ENCODE results near the gene PSIP1. TPM values are rescaled to one million over a fixed set of nuclear protein-coding genes. Genes with fewer than 3 reads are reported as not detected.

Gene PSIP1
- total and polyA plus RNA-seq, 2 experiments from 2014 or later: 36.9 to 58.0 TPM

DNA sequence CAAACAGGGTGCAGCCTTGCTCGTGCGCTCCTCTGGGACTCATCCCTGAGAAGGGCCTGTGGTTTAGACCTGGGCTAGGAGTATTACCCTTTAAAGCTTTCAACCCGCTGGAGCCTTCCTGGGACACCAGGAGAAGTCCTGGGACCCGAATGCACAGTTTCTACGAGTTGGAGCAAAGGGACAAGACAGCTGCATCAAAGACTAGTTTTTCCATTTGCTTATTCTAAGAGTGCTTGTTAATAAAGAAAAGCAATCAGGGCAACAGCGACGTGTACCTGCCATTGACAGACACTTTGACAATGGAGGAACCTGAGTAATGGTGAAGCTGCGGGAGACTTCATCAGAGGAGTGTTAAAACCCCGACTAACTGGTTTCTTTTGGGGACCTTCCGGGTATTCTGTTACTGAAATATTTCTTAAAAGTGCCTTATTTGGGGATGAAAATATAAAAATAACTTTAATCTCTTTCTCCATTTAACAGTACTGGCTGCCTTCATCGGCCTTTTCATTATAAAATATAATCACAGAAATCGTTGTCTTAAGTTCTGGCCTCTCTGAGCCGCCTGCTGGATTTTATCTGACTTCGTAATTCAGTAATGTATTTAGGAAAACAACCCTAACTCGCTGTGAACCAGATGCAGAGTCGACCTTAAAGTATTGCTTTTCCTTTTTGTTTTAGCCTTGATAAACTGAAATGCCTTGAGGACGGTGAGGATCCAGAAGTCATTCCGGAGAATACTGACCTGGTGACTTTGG is 87.4 kb downstream of the PSIP1 start:
- H3K9ac ChIP-seq: peak overlapping the region; percentile 94
- peak overlapping the region; percentile 95 for H3K4me3 ChIP-seq
- peaks cover 3% of the 10 kb centered on the region; the same call in 1 of the 2 replicates for H4K20me1 ChIP-seq (ENCODE audit: insufficient read depth)
- H3K27ac ChIP-seq: peak overlapping the region; percentile 84
- H3K79me2 ChIP-seq (ENCODE audit: insufficient read depth): peaks cover 58% of the 10 kb centered on the region
- H3K9me3 ChIP-seq (ENCODE audit: low read depth): no peaks in the 10 kb centered on the region
- no peaks in the 10 kb centered on the region for H3K27me3 ChIP-seq (replicated peaks; ENCODE audit: insufficient read depth)
- peaks cover 18% of the 10 kb centered on the region; the same call in 1 of the 2 replicates for H3K36me3 ChIP-seq (ENCODE audit: low read depth)
- peak; percentile 77 for DNase-seq
- 0% methylated on average over 18 of the region's 18 CpGs for WGBS, 2 experiments (ENCODE audit: low coverage in 1 of 2, low lambda C conversion rate in 2 of 2, missing lambda C conversion rate in 2 of 2)
- no peaks in the 10 kb centered on the region for H3F3A ChIP-seq (ENCODE audit: insufficient read depth)
- TF ChIP-seq EZH2 (IDR thresholded peaks at IDR 0.05; ENCODE audit: insufficient read depth, poor library complexity, severe bottlenecking) (no peak), EZH2phosphoT487 (IDR thresholded peaks at IDR 0.05; ENCODE audit: insufficient read depth, low read depth) (no peak)
- peaks cover 15% of the 10 kb centered on the region for H3K4me1 ChIP-seq (ENCODE audit: insufficient read depth)
- peak overlapping the region; percentile 97 for H3K4me2 ChIP-seq (ENCODE audit: unreplicated experiment)
- H3K9me2 ChIP-seq (ENCODE audit: insufficient read depth): no peaks in the 10 kb centered on the region
- in situ Hi-C loops (cut with MboI): no loop called here
- peak overlapping the region; percentile 98 for H2AFZ ChIP-seq

DNA sequence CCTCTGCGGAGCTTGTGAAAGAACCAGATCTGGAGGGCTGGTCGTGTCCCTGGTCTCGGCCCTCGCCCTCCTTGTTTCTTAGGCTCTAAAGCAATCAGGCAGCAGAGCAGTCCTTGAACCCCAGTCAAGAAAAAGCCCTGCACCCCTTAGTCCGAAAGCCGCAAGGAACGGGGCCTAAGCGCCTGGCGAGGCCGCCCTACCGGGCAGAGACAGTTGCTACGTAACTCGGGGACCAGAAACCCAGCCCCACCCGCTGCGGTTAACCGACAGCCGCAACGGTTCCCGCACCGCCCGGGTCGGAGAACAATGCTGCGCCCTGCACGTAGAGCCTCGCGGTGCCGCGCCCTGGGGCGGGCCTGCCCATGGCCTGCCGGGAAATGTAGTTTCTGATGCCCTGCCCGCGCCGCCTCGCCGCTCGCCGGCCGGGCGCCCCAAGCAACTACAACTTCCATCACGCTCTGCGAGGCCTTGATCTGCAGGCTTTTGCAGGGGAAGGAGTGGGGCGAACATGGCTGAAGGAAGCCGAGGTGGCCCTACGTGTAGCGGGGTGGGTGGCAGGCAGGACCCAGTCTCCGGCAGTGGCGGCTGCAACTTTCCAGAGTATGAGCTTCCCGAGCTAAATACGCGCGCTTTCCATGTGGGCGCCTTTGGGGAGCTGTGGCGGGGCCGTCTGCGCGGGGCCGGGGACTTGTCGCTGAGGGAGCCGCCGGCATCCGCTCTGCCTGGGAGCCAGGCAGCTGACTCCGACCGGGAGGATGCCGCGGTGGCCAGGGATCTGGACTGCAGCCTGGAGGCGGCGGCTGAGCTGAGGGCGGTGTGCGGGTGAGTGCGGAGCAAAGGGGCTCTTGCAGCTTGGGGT is 88.2 kb downstream of the PSIP1 start, which contains the start of gene SNAPC3:
Gene SNAPC3, plus strand, starts transcription at position 505 of the 859 bp plus-strand sequence. Its CDS starts 4 bp downstream, at position 509.
- Histone ChIP-seq H2AFZ (peak within 1 kb of the TSS; percentile 98), H3K79me2 (ENCODE audit: insufficient read depth) (peaks cover 50% of the 10 kb centered on the region), H3K4me2 (ENCODE audit: unreplicated experiment) (peak within 1 kb of the TSS; percentile 97), H3K4me1 (ENCODE audit: insufficient read depth) (peaks cover 15% of the 10 kb centered on the region), H3K9me2 (ENCODE audit: insufficient read depth) (no peaks in the 10 kb centered on the region), H3K4me3 (peak within 1 kb of the TSS; percentile 95), H3K27ac (peak within 1 kb of the TSS; percentile 84), H3K36me3 (ENCODE audit: low read depth) (peaks cover 17% of the 10 kb centered on the region; the same call in 1 of the 2 replicates), H3K27me3 (replicated peaks; ENCODE audit: insufficient read depth) (no peaks in the 10 kb centered on the region), H3F3A (ENCODE audit: insufficient read depth) (no peaks in the 10 kb centered on the region), H3K9ac (peak within 1 kb of the TSS; percentile 94), H4K20me1 (ENCODE audit: insufficient read depth) (peaks cover 3% of the 10 kb centered on the region; the same call in 1 of the 2 replicates), H3K9me3 (ENCODE audit: low read depth) (no peaks in the 10 kb centered on the region)
- TF ChIP-seq EZH2phosphoT487 (IDR thresholded peaks at IDR 0.05; ENCODE audit: insufficient read depth, low read depth): no peak
- TF ChIP-seq EZH2 (IDR thresholded peaks at IDR 0.05; ENCODE audit: insufficient read depth, poor library complexity, severe bottlenecking): no peak
- WGBS, 2 experiments (ENCODE audit: low coverage in 1 of 2, low lambda C conversion rate in 2 of 2, missing lambda C conversion rate in 2 of 2): 1% methylated on average over 68 to 69 of the region's 70 CpGs
- in situ Hi-C loops (cut with MboI): no loop called here
- peak; percentile 97 for DNase-seq

DNA sequence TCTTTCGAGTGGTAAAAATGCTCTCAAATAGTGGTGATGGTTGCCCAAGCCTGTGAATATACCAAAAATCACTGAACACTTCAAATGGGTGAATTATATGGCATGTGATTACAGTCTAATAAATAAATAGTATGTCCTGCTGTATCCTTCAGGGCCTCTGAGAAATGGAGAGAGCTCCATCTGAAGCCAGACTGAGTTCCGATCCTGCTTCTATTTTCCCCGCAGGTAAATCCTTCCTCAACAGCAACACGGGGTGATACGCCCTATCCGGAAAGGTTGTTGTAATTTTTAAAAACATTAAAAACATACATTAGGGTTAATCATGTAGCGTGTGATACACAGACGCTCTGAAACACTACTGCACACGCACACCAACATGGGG is 88.8 kb downstream of the PSIP1 start:
- no peak for DNase-seq
- H3K9me3 ChIP-seq (ENCODE audit: low read depth): no peaks in the 10 kb centered on the region
- no peaks in the 10 kb centered on the region for H3K27me3 ChIP-seq (replicated peaks; ENCODE audit: insufficient read depth)
- peak overlapping the region; percentile 97 for H3K4me2 ChIP-seq (ENCODE audit: unreplicated experiment)
- peak overlapping the region; percentile 84 for H3K27ac ChIP-seq
- peaks cover 3% of the 10 kb centered on the region; the same call in 1 of the 2 replicates for H4K20me1 ChIP-seq (ENCODE audit: insufficient read depth)
- peak overlapping the region; percentile 98 for H2AFZ ChIP-seq
- H3F3A ChIP-seq (ENCODE audit: insufficient read depth): no peaks in the 10 kb centered on the region
- H3K4me1 ChIP-seq (ENCODE audit: insufficient read depth): peaks cover 15% of the 10 kb centered on the region
- peaks cover 11% of the 10 kb centered on the region; the same call in 1 of the 2 replicates for H3K36me3 ChIP-seq (ENCODE audit: low read depth)
- 13 to 19% methylated on average over 9 of the region's 9 CpGs for WGBS, 2 experiments (ENCODE audit: low coverage in 1 of 2, low lambda C conversion rate in 2 of 2, missing lambda C conversion rate in 2 of 2)
- peak overlapping the region; percentile 95 for H3K4me3 ChIP-seq
- H3K79me2 ChIP-seq (ENCODE audit: insufficient read depth): peaks cover 43% of the 10 kb centered on the region
- TF ChIP-seq EZH2phosphoT487 (IDR thresholded peaks at IDR 0.05; ENCODE audit: insufficient read depth, low read depth) (no peak), EZH2 (IDR thresholded peaks at IDR 0.05; ENCODE audit: insufficient read depth, poor library complexity, severe bottlenecking) (no peak)
- H3K9ac ChIP-seq: peak overlapping the region; percentile 94
- no peaks in the 10 kb centered on the region for H3K9me2 ChIP-seq (ENCODE audit: insufficient read depth)
- in situ Hi-C loops (cut with MboI): no loop called here

DNA sequence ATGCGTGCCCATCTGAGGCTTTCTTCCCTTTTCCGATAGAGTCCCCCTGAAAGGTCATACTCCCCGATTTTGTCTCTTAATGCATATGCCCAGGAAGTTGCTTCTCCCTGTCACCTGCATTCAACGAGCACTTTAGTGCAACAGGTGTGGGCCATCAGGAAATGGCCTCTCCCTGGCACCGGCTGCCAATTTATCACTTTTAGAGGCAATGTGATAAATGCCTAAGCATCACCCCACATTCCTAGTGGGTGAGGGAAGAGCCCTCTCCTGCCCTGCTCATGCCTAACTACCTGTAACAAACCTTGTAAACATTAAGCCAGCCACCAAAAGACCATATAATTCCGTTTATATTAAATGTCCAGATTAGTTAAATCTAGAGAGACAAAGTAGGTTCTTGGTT is 89.2 kb downstream of the PSIP1 start:
- H3K79me2 ChIP-seq (ENCODE audit: insufficient read depth): peaks cover 39% of the 10 kb centered on the region
- no peaks in the 10 kb centered on the region for H3K27me3 ChIP-seq (replicated peaks; ENCODE audit: insufficient read depth)
- TF ChIP-seq EZH2phosphoT487 (IDR thresholded peaks at IDR 0.05; ENCODE audit: insufficient read depth, low read depth) (no peak), EZH2 (IDR thresholded peaks at IDR 0.05; ENCODE audit: insufficient read depth, poor library complexity, severe bottlenecking) (no peak)
- peaks cover 10% of the 10 kb centered on the region; the same call in 1 of the 2 replicates for H3K36me3 ChIP-seq (ENCODE audit: low read depth)
- H2AFZ ChIP-seq: peak overlapping the region; percentile 98
- no peak for DNase-seq
- no peaks in the 10 kb centered on the region for H3K9me2 ChIP-seq (ENCODE audit: insufficient read depth)
- WGBS, 2 experiments (ENCODE audit: low coverage in 1 of 2, low lambda C conversion rate in 2 of 2, missing lambda C conversion rate in 2 of 2): 87 to 89% methylated on average over 6 of the region's 6 CpGs
- no peaks in the 10 kb centered on the region for H3K9me3 ChIP-seq (ENCODE audit: low read depth)
- in situ Hi-C loops (cut with MboI): no loop called here
- no peaks in the 10 kb centered on the region for H3F3A ChIP-seq (ENCODE audit: insufficient read depth)
- peaks cover 15% of the 10 kb centered on the region for H3K4me1 ChIP-seq (ENCODE audit: insufficient read depth)
- peaks cover 3% of the 10 kb centered on the region; the same call in 1 of the 2 replicates for H4K20me1 ChIP-seq (ENCODE audit: insufficient read depth)
- H3K4me3 ChIP-seq: peak overlapping the region; percentile 95; the same call in 1 of the 2 replicates
- H3K9ac ChIP-seq: peak overlapping the region; percentile 94
- H3K27ac ChIP-seq: peak overlapping the region; percentile 84
- H3K4me2 ChIP-seq (ENCODE audit: unreplicated experiment): no peak overlapping the region
